Fibroblast of mammary gland (primary cell): ENCODE data around the gene MPST.

Experiments used
- DNase-seq: peaks from one replicate; pipeline ENCODE4 v3.0.0-alpha.2; 2010; ENCODE audit warnings: low read depth
- H3K4me3 ChIP-seq: 2 replicates; pipeline ENCODE4 v1.5.1; 2011; ENCODE audit warnings: low read depth, mild to moderate bottlenecking, low read length, moderate library complexity; ENCODE audit not compliant: control insufficient read depth
- CTCF ChIP-seq: conservative IDR thresholded peaks from 2 replicates; pipeline ENCODE4 v1.5.1; 2011; ENCODE audit warnings: low read depth, low read length, inconsistent platforms; ENCODE audit not compliant: control insufficient read depth, insufficient read depth

Gene MPST

GRCh38 chr22:37060801-37061610, 41.5 kb downstream of the MPST start:
- no peak for DNase-seq
- no peak for TF ChIP-seq CTCF
- no peak overlapping the region for H3K4me3 ChIP-seq

GRCh38 chr22:37061611-37062375, 42.3 kb downstream of the MPST start:
- H3K4me3 ChIP-seq: no peak overlapping the region
- no peak for DNase-seq
- TF ChIP-seq CTCF: no peak

GRCh38 chr22:37062376-37062675, 42.8 kb downstream of the MPST start:
- no peak for DNase-seq
- H3K4me3 ChIP-seq: no peak overlapping the region
- TF ChIP-seq CTCF: no peak

- H3K4me3 ChIP-seq: no peak overlapping the region
- no peak for DNase-seq
- TF ChIP-seq CTCF: no peak
These were observed 43.3 kb downstream of the MPST start for GRCh38 chr22:37062702-37063381.

GRCh38 chr22:37063431-37064420, 44.2 kb downstream of the MPST start:
- no peak for DNase-seq
- no peak overlapping the region for H3K4me3 ChIP-seq
- TF ChIP-seq CTCF: no peak

GRCh38 chr22:37064553-37064952, 45.0 kb downstream of the MPST start:
- H3K4me3 ChIP-seq: no peak overlapping the region
- no peak for TF ChIP-seq CTCF
- DNase-seq: no peak
